ENCODE data around the gene PRPH.

DNA sequence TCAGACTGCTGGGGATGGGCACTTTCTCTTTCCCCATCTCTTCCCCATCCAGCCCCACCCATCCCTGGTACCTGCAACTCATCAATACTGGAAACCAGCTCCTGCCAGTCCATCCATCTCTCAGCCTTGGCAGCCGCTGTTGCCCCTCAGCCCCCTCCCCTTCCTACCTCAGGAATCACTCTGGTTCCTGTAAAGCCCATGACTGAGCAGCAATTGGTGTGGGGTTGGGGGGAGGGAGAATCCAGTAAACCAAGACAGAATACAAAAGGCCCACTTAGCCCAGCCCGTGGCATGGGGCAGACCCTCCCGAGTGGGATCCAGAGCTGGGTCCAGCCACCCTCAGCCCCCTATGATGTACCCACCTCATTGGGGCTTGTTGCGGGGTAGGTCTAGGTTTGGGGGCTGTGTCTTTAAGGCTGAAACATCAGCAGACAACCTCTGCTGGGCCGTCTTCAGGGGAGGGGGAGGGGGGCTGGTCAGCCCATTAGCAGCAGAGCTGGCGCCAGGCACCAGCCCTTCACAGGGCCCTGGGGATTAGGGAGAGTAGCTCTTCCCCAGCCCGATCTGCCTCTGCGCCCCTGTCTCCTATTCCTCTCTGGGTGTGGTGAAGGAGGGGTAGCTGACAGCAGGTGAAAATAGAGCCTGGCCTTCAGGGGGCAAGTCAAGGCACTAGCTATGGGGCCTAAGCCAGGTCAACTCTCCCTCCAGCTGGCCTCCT is 702 bp upstream of the PRPH start:
- TF ChIP-seq CTCF (IDR thresholded peaks at IDR 0.05): no peak
- no peak for TF ChIP-seq POLR2A (IDR thresholded peaks at IDR 0.05)
